ENCODE results near the gene XYLT2.
"Not testable (repeated sequence)": the region's sequence is repeated elsewhere in the genome, so short reads cannot be mapped to it uniquely, and the experiment has no call there.

Gene XYLT2

DNA sequence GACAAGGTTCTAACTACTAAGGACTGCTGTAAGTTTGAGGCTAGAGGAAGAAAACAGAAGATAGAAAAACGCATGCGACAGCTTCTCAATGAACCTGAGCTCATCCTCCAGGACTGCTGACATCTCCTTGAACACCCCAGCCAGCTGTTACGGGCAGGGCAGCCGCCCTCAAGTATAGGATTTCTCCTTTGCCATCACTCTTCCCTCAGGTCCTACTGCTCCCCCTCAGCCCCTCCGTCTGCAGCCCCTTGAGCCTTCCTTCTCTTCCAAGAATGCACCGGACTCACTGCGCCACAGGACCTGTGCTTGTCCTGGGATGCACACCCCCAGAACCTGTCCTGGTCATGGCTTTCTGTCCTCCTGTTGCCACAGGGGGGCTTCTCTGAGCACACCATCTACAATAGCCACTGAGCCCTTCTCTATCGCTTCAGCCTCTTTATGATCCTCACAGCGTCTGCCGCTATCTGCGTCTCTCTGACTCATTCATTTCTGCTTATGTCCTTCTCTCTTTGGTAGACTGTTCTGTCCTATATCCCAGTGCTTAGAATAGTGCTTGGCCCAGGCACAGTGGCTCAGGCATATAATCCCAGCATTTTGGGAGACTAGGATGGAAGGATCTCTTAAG, 15.7 kb upstream of the XYLT2 start:
- no peak for DNase-seq (ENCODE audit: low read depth)
- H3K4me3 ChIP-seq (ENCODE audit: low read depth, low read length) = no peak overlapping the region
- TF ChIP-seq, protein P1, sequence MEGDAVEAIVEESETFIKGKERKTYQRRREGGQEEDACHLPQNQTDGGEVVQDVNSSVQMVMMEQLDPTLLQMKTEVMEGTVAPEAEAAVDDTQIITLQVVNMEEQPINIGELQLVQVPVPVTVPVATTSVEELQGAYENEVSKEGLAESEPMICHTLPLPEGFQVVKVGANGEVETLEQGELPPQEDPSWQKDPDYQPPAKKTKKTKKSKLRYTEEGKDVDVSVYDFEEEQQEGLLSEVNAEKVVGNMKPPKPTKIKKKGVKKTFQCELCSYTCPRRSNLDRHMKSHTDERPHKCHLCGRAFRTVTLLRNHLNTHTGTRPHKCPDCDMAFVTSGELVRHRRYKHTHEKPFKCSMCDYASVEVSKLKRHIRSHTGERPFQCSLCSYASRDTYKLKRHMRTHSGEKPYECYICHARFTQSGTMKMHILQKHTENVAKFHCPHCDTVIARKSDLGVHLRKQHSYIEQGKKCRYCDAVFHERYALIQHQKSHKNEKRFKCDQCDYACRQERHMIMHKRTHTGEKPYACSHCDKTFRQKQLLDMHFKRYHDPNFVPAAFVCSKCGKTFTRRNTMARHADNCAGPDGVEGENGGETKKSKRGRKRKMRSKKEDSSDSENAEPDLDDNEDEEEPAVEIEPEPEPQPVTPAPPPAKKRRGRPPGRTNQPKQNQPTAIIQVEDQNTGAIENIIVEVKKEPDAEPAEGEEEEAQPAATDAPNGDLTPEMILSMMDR (IDR thresholded peaks at IDR 0.05; ENCODE audit: low read depth, low read length, missing control alignments) = no peak

DNA sequence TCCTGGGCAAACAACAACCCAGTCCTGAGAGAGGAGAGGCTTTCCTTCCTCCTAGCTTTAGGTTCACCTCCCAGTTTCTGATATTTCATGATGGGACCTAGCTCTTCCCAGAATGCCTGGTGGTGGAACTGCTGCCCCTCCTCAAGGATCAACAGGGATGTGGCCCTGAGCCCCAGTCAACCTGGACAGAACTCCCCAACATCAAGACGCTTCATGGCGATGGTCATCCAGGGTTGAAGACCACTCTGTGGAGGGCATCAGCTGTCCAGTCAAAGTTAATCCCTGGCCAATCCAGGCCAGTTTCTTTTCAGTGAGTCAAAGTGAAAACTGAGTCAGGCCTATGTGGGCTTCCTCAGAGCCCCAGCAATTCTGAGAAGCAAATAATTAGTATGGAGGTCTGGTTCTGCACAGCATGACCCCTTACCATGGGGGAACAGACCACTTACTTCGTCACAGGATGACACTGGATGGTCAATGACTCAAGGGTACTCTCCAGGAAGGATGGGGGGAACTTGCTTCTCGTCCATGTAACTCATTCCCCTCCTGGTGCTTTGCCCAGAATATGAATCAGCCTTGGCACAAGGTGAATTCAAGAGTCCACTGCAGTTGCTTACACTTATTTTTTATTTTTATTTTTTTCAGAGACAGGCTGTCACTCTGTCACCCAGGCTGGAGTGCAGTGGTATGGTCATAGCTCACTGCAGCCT, 14.7 kb upstream of the XYLT2 start:
- TF ChIP-seq, protein P1 (IDR thresholded peaks at IDR 0.05; ENCODE audit: low read depth, low read length, missing control alignments) = no peak
- no peak overlapping the region for H3K4me3 ChIP-seq (ENCODE audit: low read depth, low read length)
- no peak for DNase-seq (ENCODE audit: low read depth)

DNA sequence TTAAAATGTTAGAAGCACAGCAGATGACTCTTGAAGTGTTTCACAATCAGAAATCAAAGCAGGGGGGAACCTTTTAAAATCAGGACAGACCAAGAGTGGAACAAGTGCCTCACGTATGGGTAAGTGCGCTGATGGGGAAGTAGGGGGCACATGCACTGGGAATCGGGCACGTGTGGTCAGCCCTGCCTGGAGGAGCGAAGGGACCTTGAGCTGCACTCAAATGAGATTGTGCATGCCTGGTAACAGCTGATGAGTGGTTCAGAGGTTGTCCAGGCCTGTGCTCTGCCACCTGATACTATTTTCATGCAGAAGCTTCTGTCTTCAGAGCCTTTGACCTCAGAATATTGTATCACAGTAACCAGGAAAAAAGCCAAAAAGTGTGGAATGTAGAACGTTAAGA, 13.7 kb upstream of the XYLT2 start:
- TF ChIP-seq, protein P1 (IDR thresholded peaks at IDR 0.05; ENCODE audit: low read depth, low read length, missing control alignments) = no peak
- H3K4me3 ChIP-seq (ENCODE audit: low read depth, low read length) = no peak overlapping the region
- DNase-seq (ENCODE audit: low read depth) = no peak

DNA sequence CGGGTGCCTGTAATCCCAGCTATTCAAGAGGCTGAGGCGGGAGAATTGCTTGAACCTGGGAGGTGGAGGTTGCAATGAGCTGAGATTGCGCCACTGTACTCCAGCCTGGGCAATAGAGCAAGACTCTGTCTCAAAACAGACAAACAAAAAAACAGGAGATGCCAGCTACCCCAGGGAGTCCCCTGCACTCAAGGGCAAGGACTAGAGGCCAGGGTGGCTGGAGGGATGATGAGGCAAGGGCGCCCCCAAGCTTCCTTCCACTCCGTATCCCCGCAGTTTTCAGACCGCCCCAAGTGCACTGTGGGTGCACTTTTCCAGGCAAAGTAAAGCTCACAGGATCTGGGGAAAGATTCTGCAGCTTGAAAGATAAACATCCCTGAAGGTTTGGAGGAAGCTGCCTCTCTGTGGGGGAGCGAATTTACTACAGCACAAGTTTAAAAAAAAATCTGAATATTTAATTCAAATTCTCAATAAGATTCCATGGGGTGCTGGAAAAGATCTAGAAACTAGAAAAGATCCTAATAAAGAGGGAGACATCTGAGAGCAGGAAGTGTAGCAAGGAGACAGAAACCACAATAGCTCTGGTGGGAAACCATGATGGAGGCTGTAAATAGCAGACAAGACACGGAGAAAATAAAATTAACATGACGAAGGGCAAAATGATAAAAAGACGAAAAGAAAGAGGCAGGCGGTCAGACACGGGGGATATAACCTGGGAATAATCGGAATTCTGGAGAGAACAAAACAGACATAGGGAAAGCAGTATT, 12.5 kb upstream of the XYLT2 start:
- DNase-seq (ENCODE audit: low read depth); H3K4me3 ChIP-seq (ENCODE audit: low read depth, low read length): not testable (repeated sequence)

DNA sequence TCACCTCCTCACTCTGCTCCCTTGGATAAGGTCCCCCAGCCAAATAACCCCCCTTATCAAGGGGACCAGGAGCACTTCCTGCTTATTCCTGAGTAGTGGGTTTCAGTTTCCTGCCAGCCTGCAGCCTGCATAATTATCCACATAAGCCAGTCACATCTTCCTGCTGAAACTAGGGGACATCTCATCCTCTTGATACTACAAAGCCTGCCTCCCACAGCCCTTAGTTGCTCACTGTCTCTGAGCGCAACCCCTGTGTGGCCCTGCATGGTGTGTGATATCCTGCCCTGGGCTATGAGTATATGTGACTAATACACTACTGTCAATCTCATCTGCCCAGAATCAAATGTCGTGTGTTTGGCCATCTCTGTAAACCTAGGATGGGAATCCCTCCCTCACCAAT, 8.0 kb upstream of the XYLT2 start:
- H3K4me3 ChIP-seq (ENCODE audit: low read depth, low read length) = no peak overlapping the region
- TF ChIP-seq, protein P1 (IDR thresholded peaks at IDR 0.05; ENCODE audit: low read depth, low read length, missing control alignments) = no peak
- no peak for DNase-seq (ENCODE audit: low read depth)

DNA sequence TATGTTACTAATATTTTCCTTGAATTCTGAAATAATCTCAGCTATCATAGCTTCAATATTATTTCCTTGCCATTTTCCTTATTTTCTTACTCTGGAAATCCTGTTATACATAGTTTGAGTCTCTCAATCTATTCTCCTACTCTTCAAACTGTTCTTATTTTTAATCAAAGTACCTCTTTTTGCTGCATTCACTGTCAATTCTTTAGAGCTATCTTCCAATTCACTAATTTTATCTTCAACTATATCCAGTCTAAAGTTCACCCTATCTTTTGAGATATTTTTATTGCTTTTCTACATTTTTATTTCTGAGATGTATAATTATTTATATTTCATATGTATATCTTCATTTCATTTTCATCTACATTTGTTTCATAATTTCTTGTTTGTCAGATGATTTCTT, 7.3 kb upstream of the XYLT2 start:
- H3K4me3 ChIP-seq (ENCODE audit: low read depth, low read length) = no peak overlapping the region
- TF ChIP-seq, protein P1 (IDR thresholded peaks at IDR 0.05; ENCODE audit: low read depth, low read length, missing control alignments) = no peak
- DNase-seq (ENCODE audit: low read depth) = no peak

DNA sequence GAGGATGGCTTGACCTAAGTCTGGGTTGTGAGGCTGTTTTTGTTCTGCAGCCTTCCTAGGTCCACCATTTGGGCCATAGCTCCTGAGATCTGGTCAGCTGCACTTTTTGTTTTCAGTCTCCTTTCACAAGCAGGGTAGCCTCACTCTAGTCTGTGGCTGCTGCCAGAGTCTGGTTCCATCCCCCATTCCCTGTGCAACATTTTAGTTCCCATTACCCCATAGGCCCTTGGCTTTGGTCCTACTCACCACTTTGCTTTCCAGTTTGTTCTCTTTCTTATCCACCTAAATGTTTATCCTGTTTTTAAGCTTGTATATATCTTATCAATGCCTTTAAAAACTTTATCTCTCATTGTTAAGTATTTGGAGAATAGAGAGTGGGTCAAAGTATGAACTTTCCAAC, 6.5 kb upstream of the XYLT2 start:
- TF ChIP-seq, protein P1 (IDR thresholded peaks at IDR 0.05; ENCODE audit: low read depth, low read length, missing control alignments) = no peak
- no peak overlapping the region for H3K4me3 ChIP-seq (ENCODE audit: low read depth, low read length)
- no peak for DNase-seq (ENCODE audit: low read depth)
